Common myeloid progenitor, CD34-positive (primary cell): ENCODE results near the gene LPAR2.

ENCODE experiments used
- CTCF ChIA-PET: fragments of 350-600 bp; sonication (Branson Sonifier 250); formaldehyde crosslinking; loops from one replicate; lab custom pipeline; 2021; ENCODE audit warnings: antibody characterized with exemption; lab: Charles Lee
- POLR2A ChIA-PET: fragments of 350-600 bp; sonication (Branson Sonifier 250); formaldehyde crosslinking; loops from one replicate; lab custom pipeline; 2021; ENCODE audit warnings: antibody characterized with exemption; lab: Charles Lee
- DNase-seq, 3 donors: peaks; one replicate each; pipeline versions ENCODE4 v3.0.0 to v3.0.0-alpha.2; 2013
- H3K27ac ChIP-seq, 2 experiments: 1 replicate in 1 of 2; 2 replicates in 1 of 2; pipeline ENCODE4 v1.7.0; 2013; ENCODE audit warnings: inconsistent platforms in 2 of 2, low read length in 2 of 2, mild to moderate bottlenecking in 2 of 2, low read depth in 1 of 2, moderate library complexity in 1 of 2; ENCODE audit not compliant: severe bottlenecking in 2 of 2, insufficient read depth in 1 of 2, poor library complexity in 1 of 2
- H3K27me3 ChIP-seq, 5 experiments: replicated peaks in 2 of 5; 1 replicate in 3 of 5; 2 replicates in 2 of 5; pipeline versions ENCODE4 v1.6.1 to v1.7.0; 2013; ENCODE audit warnings: low read length in 4 of 5, mild to moderate bottlenecking in 2 of 5, moderate library complexity in 2 of 5, inconsistent platforms in 1 of 5; ENCODE audit not compliant: insufficient read depth in 5 of 5, control insufficient read depth in 4 of 5
- H3K36me3 ChIP-seq, 4 experiments: 1 replicate in 2 of 4; 2 replicates in 2 of 4; pipeline versions ENCODE4 v1.6.1 to v1.7.0; 2013; ENCODE audit warnings: low read length in 3 of 4, control low read depth in 1 of 4, mild to moderate bottlenecking in 1 of 4; ENCODE audit not compliant: control insufficient read depth in 4 of 4, insufficient read depth in 4 of 4
- H3K4me1 ChIP-seq, 4 experiments: 1 replicate in 3 of 4; 2 replicates in 1 of 4; pipeline versions ENCODE4 v1.6.1 to v1.7.1; 2013; ENCODE audit warnings: low read length in 3 of 4, mild to moderate bottlenecking in 3 of 4, control low read depth in 1 of 4, inconsistent platforms in 1 of 4, moderate library complexity in 1 of 4; ENCODE audit not compliant: control insufficient read depth in 4 of 4, insufficient read depth in 4 of 4; ENCODE audit errors: control extremely low read depth in 1 of 4
- H3K4me3 ChIP-seq, 7 experiments: 1 replicate in 4 of 7; 2 replicates in 3 of 7; pipeline versions ENCODE4 v1.5.1 to v1.7.0; 2013; ENCODE audit warnings: mild to moderate bottlenecking in 7 of 7, low read length in 6 of 7, moderate library complexity in 6 of 7, inconsistent platforms in 2 of 7, low read depth in 2 of 7, control low read depth in 1 of 7; ENCODE audit not compliant: insufficient read depth in 4 of 7, control insufficient read depth in 1 of 7; ENCODE audit errors: extremely low read depth in 1 of 7
- H3K9me3 ChIP-seq, 5 experiments: 1 replicate in 4 of 5; 2 replicates in 1 of 5; pipeline versions ENCODE4 v1.6.1 to v1.7.1; 2013; ENCODE audit warnings: low read length in 4 of 5, mild to moderate bottlenecking in 2 of 5, inconsistent platforms in 1 of 5, low read depth in 1 of 5, moderate library complexity in 1 of 5; ENCODE audit not compliant: control insufficient read depth in 4 of 5, insufficient read depth in 2 of 5; ENCODE audit errors: control extremely low read depth in 1 of 5
- WGBS: methylation state at CpG from one replicate; pipeline ENCODE4 v1.1.5; 2013; ENCODE audit not compliant: insufficient coverage; 5-methylcytosine and 5-hydroxymethylcytosine counted together

LPAR2 gene

GRCh38 chr19:19624032-19624570 is 3.9 kb downstream of the LPAR2 start:
- CTCF ChIA-PET: interaction anchor here (0.9 to 1.0 kb wide), 2 partner anchors 93 to 95 kb away, joined by 3 read pairs; partner anchors contain the start of gene YJEFN3
- 94% methylated on average over 19 of the region's 19 CpGs for WGBS
- POLR2A ChIA-PET: no interaction called here

GRCh38 chr19:19623383-19623782 is 4.6 kb downstream of the LPAR2 start:
- DNase-seq: no peak
- H3K4me1 ChIP-seq: peaks cover 0 to 18% (median 16%) of the 10 kb centered on the region in 4 experiments
- CTCF ChIA-PET: interaction anchor here (0.9 to 1.7 kb wide), 2 partner anchors 91 to 95 kb away, joined by 3 to 4 read pairs; partner anchors contain the start of gene YJEFN3
- peaks cover 0 to 16% (median 4%) of the 10 kb centered on the region in 4 experiments for H3K36me3 ChIP-seq
- POLR2A ChIA-PET: no interaction called here
- no peaks in the 10 kb centered on the region for H3K27me3 ChIP-seq
- H3K9me3 ChIP-seq: no peaks in the 10 kb centered on the region
- H3K27ac ChIP-seq: no peak overlapping the region
- WGBS: 77% methylated on average over 5 of the region's 5 CpGs
- no peak overlapping the region for H3K4me3 ChIP-seq

More at GRCh38 chr19:19624032-19624570, 3.9 kb downstream of the LPAR2 start:
- Histone ChIP-seq H3K9me3 (no peaks in the 10 kb centered on the region), H3K4me1 (peaks cover 0 to 18% (median 16%) of the 10 kb centered on the region in 4 experiments), H3K27ac (no peak overlapping the region), H3K36me3 (peaks cover 0 to 16% (median 4%) of the 10 kb centered on the region in 4 experiments), H3K27me3 (no peaks in the 10 kb centered on the region), H3K4me3 (no peak overlapping the region)
- DNase-seq: no peak

- CTCF ChIA-PET: interaction anchor here (1.1 kb wide), 1 partner anchor 24 kb away, joined by 3 read pairs; the partner anchor contains the start of gene GMIP
- no peak for DNase-seq
- Histone ChIP-seq H3K9me3 (no peaks in the 10 kb centered on the region), H3K4me3 (no peak overlapping the region), H3K36me3 (peaks cover 0 to 16% (median 4%) of the 10 kb centered on the region in 4 experiments), H3K4me1 (peaks cover 0 to 12% (median 11%) of the 10 kb centered on the region in 4 experiments), H3K27ac (no peak overlapping the region), H3K27me3 (peaks cover 0 to 4% (median 0%) of the 10 kb centered on the region in 5 experiments)
- POLR2A ChIA-PET: no interaction called here
- WGBS: 97% methylated on average over 6 of the region's 7 CpGs
Observed at GRCh38 chr19:19619849-19620210, 8.2 kb downstream of the LPAR2 start.

GRCh38 chr19:19619181-19619848 is 8.7 kb downstream of the LPAR2 start:
- DNase-seq: no peak
- 73% methylated on average over 21 of the region's 21 CpGs for WGBS
- Histone ChIP-seq H3K4me1 (peaks cover 0 to 12% (median 11%) of the 10 kb centered on the region in 4 experiments), H3K4me3 (peak overlapping the region in 3 of 7 experiments; percentile 45 to 51 (median 50)), H3K27me3 (peaks cover 0 to 4% (median 0%) of the 10 kb centered on the region in 5 experiments), H3K27ac (no peak overlapping the region), H3K9me3 (no peaks in the 10 kb centered on the region), H3K36me3 (peaks cover 0 to 13% (median 4%) of the 10 kb centered on the region in 4 experiments)
- CTCF ChIA-PET: no interaction called here
- POLR2A ChIA-PET: no interaction called here

GRCh38 chr19:19618219-19619051 is 9.6 kb downstream of the LPAR2 start, which contains the start of gene PBX4:
Gene PBX4 (minus strand): TSS chr19:19618687. CDS start chr19:19618629, 58 bp downstream.
- H3K9me3 ChIP-seq: no peaks in the 10 kb centered on the region
- WGBS: 11% methylated on average over 61 of the region's 80 CpGs
- peaks cover 0 to 4% (median 1%) of the 10 kb centered on the region in 4 experiments for H3K36me3 ChIP-seq
- no peak within 1 kb of the TSS for H3K27ac ChIP-seq
- H3K4me3 ChIP-seq: peak within 1 kb of the TSS in 6 of 7 experiments; percentile 2 to 72 (median 44)
- peak; percentile 96 to 99 (median 99) for DNase-seq
- POLR2A ChIA-PET: no interaction called here
- H3K27me3 ChIP-seq: peaks cover 0 to 4% (median 0%) of the 10 kb centered on the region in 5 experiments
- peaks cover 0 to 12% (median 11%) of the 10 kb centered on the region in 4 experiments for H3K4me1 ChIP-seq
- CTCF ChIA-PET: no interaction called here

GRCh38 chr19:19615086-19615485 is 12.9 kb downstream of the LPAR2 start:
- POLR2A ChIA-PET: no interaction called here
- Histone ChIP-seq H3K4me1 (peaks cover 0 to 12% (median 11%) of the 10 kb centered on the region in 4 experiments), H3K9me3 (no peaks in the 10 kb centered on the region), H3K27ac (no peak overlapping the region), H3K4me3 (no peak overlapping the region), H3K27me3 (peaks cover 0 to 4% (median 0%) of the 10 kb centered on the region in 5 experiments), H3K36me3 (no peaks in the 10 kb centered on the region)
- CTCF ChIA-PET: interaction anchor here (1.6 kb wide), 1 partner anchor 9 kb away, joined by 3 read pairs; no protein-coding TSS in a partner anchor
- peak in 1 of 3 donors; percentile 31 for DNase-seq
- 100% methylated on average over 1 of the region's 3 CpGs for WGBS
